BJ (cell line): ENCODE results near the gene DCAF10. TPM values are rescaled to one million over a fixed set of nuclear protein-coding genes. Genes with fewer than 3 reads are reported as not detected.
"Not testable (repeated sequence)": the region's sequence is repeated elsewhere in the genome, so short reads cannot be mapped to it uniquely, and the experiment has no call there.

Experiments used
- CTCF ChIA-PET: fragments of 350-600 bp; formaldehyde crosslinking; extraction: SDS; loops from one replicate; lab custom pipeline; 2021; ENCODE audit warnings: antibody characterized with exemption, inconsistent platforms; lab: Yijun Ruan, JAX
- POLR2A ChIA-PET: fragments of 300-600 bp; sonication (Branson Sonifier 250); formaldehyde crosslinking; extraction: SDS; loops from one replicate; lab custom pipeline; 2021; ENCODE audit warnings: antibody characterized with exemption; lab: Charles Lee
- DNase-seq: peaks from one replicate; pipeline ENCODE4 v3.0.0-alpha.2; 2011; ENCODE audit warnings: low read depth
- H3K27me3 ChIP-seq: 2 replicates; pipeline ENCODE4 v1.6.0; 2011; ENCODE audit warnings: low read length; ENCODE audit not compliant: control insufficient read depth, insufficient read depth
- H3K36me3 ChIP-seq: 2 replicates; pipeline ENCODE4 v1.5.1; 2011; ENCODE audit warnings: low read length; ENCODE audit not compliant: control insufficient read depth, insufficient read depth
- H3K4me3 ChIP-seq: 2 replicates; pipeline ENCODE4 v1.5.1; 2011; ENCODE audit warnings: low read depth, mild to moderate bottlenecking, control low read depth, low read length
- polyA plus RNA-seq: library from polyadenylated mRNA; depleted of rRNA; stranded (reverse); fragments of >200 nt; gene quantifications from 2 replicates; pipeline ENCODE4 v1.2.3, GENCODE V29; 2011
- TF ChIP-seq, protein P1 (sequence below): IDR thresholded peaks from 2 replicates; pipeline ENCODE4 v1.5.1; 2011; ENCODE audit warnings: low read depth, mild to moderate bottlenecking, control low read depth, inconsistent platforms, low read length, moderate library complexity; ENCODE audit not compliant: insufficient read depth

DCAF10 gene
- polyA plus RNA-seq, 1 experiment = 22.0 TPM

DNA sequence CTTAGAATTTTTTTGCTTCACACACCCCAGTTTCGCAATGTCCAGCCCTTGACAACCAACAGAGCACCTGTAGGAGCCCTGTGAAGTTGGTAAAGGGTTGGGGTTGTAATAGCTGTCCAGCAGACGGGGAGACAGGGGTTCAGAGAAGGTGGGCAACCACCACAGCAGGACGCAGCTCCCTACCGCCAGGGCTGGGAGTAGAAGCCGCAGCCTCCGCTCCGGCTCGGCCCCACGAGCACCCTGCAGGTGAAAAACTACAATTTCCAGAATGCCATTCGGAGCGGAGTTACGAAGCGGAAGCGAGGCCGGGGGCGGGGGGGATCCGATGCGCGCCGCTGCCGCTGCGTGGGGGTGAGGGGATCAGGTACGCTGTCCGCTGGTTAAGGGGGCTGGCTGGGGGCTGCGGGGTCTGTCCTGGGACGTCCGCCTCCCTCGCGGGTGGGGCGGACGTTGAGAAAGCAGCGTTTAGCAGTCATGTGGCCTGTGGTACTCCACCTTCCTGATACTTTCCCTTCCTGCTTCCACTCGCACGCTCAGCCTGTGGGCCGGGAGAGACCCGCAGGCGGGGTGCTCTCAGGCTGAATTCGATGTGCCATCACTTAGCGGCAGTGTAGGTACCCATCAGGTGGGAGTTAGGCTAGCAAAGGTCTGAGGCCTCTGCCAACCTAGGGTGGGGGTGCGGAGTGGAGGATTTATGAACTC, 47.0 kb upstream of the DCAF10 start, which contains the start of gene TRMT10B:
Gene TRMT10B (plus strand): TSS at position 317 of the 702 bp plus-strand sequence. CDS start 8,127 bp downstream, outside the sequence.
- POLR2A ChIA-PET = no interaction called here
- no peaks in the 10 kb centered on the region for H3K27me3 ChIP-seq
- no peak for DNase-seq
- TF ChIP-seq, protein P1, sequence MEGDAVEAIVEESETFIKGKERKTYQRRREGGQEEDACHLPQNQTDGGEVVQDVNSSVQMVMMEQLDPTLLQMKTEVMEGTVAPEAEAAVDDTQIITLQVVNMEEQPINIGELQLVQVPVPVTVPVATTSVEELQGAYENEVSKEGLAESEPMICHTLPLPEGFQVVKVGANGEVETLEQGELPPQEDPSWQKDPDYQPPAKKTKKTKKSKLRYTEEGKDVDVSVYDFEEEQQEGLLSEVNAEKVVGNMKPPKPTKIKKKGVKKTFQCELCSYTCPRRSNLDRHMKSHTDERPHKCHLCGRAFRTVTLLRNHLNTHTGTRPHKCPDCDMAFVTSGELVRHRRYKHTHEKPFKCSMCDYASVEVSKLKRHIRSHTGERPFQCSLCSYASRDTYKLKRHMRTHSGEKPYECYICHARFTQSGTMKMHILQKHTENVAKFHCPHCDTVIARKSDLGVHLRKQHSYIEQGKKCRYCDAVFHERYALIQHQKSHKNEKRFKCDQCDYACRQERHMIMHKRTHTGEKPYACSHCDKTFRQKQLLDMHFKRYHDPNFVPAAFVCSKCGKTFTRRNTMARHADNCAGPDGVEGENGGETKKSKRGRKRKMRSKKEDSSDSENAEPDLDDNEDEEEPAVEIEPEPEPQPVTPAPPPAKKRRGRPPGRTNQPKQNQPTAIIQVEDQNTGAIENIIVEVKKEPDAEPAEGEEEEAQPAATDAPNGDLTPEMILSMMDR = 0 out of 2 replicates have a peak, but pooled peaks have one; percentile 8
- CTCF ChIA-PET = no interaction called here
- H3K4me3 ChIP-seq = peak within 1 kb of the TSS; percentile 69
- no peaks in the 10 kb centered on the region for H3K36me3 ChIP-seq

DNA sequence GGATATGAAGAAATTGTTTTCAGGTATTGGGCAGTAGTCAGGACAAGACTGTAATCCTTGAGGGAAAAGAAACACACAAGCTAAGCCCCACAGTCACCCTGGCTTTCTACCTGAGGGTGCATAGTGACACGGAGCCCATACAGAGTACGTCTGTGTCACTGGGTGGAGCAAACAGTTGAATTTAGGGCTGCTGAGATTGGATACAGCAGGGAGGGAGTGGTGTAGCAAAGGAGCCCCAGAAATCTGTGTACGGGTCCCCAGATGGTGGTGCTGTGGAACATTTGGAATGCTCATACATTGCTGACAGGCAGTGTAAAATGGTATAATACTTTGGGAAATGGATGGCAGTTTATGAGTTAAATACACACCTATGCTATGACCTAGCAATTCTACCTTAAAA, 41.9 kb upstream of the DCAF10 start:
- no peak for DNase-seq
- POLR2A ChIA-PET = no interaction called here
- H3K36me3 ChIP-seq = no peaks in the 10 kb centered on the region
- TF ChIP-seq, protein P1 = no peak
- CTCF ChIA-PET = interaction anchor here (1.6 kb wide), 1 partner anchor 9 kb away, joined by 4 read pairs; no protein-coding TSS in a partner anchor
- H3K4me3 ChIP-seq = no peak overlapping the region
- no peaks in the 10 kb centered on the region for H3K27me3 ChIP-seq

DNA sequence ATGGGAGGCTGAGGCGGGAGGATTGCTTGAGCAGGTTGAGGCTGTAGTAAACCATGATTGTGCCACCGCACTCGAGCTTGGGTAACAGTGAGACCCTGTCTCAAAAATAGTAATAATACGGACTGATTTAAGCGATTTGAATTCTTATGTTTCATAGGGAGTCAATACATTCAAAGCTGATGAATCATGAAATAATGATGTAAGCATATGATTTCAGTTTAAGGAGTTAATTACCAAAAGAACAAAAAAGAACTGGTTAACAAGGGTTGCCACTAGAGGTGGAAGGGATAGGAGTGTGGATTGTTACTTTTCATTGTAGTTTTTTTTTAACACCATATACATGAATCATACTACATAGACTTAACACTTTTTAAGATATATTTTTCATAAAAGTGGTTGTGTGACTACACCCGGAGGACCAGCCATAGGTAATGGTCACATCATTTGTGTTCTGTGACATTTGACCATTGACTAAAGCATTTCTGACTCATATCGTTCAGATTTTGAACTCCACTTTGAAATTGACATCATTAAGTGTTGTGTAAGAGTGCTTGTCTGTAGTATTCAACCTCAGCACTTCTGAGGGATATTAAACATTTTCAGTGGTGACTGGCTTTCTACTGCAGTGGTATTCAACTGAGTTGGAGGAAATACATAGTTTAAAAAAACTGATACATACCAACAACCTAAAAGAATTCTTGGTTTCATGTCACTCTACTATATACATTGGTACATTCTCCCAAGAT, 40.0 kb upstream of the DCAF10 start:
- ChIA-PET CTCF (interaction anchor here (1.0 to 1.2 kb wide), 2 partner anchors 11 to 13 kb away, joined by 3 to 4 read pairs; no protein-coding TSS in a partner anchor), POLR2A (no interaction called here)
- TF ChIP-seq, protein P1 = no peak
- H3K4me3 ChIP-seq = no peak overlapping the region
- H3K36me3 ChIP-seq = no peaks in the 10 kb centered on the region
- H3K27me3 ChIP-seq = no peaks in the 10 kb centered on the region
- DNase-seq = no peak

DNA sequence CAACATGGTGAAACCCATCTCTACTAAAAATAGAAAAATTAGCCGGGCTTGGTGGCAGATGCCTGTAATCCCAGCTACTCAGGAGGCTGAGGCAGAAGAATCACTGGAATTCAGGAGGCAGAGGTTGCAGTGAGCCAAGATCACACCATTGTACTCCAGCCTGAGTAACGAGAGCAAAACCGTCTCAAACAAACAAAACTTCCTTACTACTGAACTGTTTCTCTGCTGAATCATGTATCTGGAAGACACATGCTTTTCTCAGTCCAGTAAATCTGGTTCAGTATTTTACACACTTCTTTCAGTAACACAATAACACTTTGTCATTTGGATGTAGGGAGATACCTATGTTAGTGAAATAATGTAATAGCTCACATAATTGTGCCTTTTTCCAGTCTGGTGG, 39.1 kb upstream of the DCAF10 start:
- POLR2A ChIA-PET = no interaction called here
- no peak overlapping the region for H3K4me3 ChIP-seq
- CTCF ChIA-PET = no interaction called here
- no peaks in the 10 kb centered on the region for H3K27me3 ChIP-seq
- no peak for DNase-seq
- TF ChIP-seq, protein P1 = no peak
- no peaks in the 10 kb centered on the region for H3K36me3 ChIP-seq

DNA sequence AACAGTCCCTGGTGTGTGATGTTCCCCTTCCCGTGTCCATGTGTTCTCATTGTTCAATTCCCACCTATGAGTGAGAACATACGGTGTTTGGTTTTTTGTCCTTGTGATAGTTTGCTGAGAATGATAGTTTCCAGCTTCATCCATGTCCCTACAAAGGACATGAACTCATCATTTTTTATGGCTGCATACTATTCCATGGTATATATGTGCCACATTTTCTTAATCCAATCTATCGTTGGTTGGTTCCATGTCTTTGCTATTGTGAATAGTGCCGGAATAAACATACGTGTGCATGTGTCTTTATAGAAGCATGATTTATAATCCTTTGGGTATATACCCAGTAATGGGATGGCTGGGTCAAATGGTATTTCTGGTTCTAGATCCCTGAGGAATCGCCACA, 35.3 kb upstream of the DCAF10 start:
- H3K27me3 ChIP-seq, DNase-seq, H3K36me3 ChIP-seq, H3K4me3 ChIP-seq, CTCF ChIA-PET, POLR2A ChIA-PET: not testable (repeated sequence)
